Esophagus mucosa (tissue), 1 donor: ENCODE measurements around the gene KCTD17. TPM values are rescaled to one million over a fixed set of nuclear protein-coding genes. Genes with fewer than 3 reads are reported as not detected.
A peak's percentile ranks its signal among the peaks of the same experiment; 100 is the strongest.

Experiments used
- ATAC-seq: fragments of 200-7000 bp; cut with Tn5 transposase; one replicate; pipeline ENCODE4 v1.9.1; 2020
- total RNA-seq: library from RNA; stranded (reverse); gene quantifications from one replicate; pipeline ENCODE4 v1.2.4, GENCODE V29; 2023
- donor health status: DM: yes; HTN: yes; CAD: no.

KCTD17 gene
- total RNA-seq, 1 donor from 2014 or later: 3.9 TPM

DNA sequence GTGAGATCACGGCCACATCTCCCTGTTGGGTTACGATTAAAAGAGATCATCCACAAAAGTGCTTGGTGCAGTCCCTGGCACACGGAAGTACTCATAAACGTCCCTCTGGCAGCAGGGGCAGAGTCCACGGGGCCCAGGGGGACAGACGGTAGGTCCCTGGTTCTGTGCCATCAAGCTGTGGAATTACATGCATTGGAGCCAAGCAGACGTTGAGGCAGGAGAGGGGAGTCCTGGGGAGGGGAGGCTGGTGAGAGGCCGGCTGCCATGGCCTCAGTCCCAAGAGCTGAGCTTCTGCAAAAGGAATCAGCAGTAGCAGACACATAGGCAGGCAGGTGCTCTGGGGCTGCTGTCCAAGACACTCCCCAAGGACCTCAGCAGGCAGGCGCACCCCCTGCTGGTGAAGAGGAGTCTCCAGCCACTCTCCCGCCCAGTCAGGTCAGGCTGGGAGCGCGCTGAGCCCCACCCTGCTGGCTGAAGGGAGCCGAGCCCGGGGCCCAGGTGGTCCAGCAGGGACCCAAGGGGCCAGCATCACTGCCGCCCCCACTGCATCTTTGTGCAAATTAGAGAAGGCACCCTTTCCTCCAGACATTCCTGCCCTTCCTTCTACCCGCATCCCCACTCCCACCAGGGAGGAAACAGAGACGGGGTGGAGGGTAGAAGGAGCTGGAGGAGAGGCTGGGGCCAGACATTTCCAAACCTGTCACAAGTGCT lies 7.6 kb upstream of the KCTD17 start:
- peak; percentile 86 for ATAC-seq

DNA sequence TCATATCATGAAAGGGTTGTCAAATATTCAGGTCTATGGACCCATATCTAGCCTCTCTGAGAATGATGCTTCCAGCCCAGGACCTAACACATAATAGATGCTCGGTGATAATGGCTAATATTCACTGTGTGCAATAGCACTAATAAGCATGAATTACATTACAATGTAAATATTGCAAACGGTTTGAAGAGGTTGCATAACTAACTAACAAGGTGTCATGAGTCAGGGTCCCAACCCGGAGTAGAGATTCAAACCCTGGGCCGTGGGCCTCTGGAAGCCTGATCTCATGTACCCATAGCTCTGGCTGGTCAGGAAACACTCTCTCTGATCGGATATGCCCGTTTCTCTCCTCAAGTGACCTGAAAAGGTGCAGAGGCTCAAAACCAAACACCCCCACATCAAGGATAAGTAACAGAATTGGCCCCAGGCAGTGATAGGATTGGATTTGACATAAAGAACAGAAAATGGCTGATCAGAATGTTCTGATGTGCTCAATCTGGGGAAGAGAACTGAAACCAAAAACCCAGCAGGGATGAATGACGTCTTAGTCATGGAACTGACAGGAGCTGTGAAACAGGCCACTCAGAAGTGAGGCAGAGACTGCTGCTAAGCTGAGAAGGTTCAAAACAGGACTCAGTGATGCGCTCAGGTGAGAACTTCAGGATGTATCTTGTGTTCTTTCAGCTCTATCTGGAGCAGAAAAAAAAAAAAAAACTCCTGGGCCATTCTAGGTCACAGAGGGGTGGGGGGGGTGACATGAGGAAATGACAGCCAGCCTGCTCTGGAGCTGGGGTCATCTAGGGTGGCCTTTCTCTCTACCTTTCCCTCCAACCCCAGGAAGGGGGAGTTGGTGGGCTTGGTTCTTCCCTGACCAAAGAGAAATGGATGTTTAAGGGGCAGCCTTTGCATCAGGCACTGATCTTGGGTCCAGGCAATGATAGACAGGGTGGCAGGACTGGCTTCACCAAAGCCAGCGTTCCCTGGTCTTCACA lies 6.6 kb upstream of the KCTD17 start:
- peak; percentile 15 for ATAC-seq

DNA sequence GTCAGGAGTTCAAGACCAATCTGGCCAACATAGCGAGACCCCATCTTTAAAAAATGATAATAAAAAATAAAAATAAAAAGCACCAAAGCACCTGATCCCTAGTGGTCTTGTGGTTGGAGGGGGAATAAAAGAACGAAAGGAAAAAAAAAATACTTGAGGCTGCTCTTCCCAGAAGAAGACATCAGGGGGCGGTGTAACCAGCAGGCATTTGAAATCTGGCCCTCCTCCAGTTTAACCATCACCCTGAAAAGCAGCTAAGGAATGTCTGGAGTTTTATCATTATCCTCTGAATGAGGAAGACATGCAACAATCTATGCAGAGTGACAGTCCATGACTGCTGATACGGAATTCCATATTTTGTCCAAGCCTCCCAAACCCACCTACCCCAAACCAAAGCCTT lies 5.6 kb upstream of the KCTD17 start:
- no peak for ATAC-seq

DNA sequence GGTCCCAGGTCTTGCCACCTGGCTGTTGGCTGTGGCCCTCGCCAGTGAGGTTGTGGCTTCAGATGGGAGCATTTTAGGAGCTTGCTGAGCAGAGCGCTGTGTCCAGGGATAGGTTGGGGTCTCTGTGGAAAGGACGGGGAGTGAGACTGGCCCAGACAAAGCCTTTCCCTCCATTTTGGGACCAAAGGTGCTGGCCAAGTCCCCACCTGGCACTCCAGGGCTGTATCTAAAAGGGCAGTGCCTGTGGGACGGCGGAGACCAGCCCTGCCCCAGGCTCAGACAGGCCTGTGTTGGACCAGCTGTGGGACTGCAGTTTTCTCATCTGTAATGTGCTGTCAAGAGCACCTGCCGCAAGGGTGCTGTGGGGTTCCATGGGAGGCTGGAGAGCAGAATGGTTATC lies 5.0 kb upstream of the KCTD17 start:
- no peak for ATAC-seq

DNA sequence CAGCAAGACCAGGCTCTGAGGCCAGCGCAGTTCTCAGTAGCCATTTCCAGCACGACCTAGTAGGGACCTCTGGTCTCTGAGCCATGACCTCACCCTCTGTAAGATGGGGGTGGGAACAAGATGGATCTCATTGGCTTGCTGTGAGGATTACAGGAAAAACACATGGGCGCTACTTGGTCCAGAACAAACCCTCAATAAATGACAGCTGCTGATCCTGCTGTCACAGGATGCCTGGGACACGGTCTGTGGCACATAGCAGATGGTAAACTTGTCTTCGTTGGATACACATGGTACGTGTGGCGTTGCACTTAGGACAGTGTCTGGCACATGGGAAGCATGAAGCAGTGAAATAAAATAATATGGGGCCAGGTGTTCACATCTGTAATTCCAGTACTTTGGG lies 4.5 kb upstream of the KCTD17 start:
- no peak for ATAC-seq

DNA sequence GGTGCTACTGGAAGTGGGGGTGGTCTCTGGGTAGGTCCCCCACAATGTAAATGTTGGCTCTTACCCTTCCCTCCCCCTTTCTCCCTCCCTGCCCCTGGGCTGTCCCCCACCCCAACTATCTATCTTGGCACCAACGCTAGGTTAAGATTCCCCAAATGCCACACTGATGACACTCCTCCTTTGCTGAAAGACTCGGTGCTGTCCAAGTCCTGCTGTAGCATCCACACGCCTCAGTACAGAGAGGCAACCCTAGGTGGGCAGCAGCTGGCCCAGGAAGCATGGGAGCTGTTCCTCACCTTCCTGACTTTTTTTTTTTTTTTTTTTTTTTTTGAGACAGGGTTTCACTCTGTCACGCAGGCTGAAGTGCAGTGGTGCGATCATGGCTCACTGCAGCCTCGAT lies 3.4 kb upstream of the KCTD17 start:
- no peak for ATAC-seq

DNA sequence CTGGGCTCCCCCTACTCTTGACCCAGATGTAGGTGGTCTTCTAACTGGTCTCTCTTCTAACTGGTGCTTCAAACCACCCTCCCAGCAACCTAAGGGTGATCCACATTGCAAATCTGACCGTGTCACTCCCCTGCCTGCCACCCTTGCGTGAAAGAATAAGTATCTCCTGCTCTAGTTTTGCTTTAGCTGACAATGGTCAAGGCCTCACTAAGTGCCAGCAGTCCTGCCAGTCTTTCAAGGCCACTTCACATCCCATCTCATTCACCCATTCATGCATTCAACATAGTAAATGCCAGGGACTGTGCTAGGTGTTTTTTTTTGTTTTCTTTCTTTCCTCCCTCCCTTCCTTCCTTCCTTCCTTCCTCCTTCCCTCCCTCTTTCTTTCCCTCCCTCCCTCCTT lies 2.3 kb upstream of the KCTD17 start:
- no peak for ATAC-seq

DNA sequence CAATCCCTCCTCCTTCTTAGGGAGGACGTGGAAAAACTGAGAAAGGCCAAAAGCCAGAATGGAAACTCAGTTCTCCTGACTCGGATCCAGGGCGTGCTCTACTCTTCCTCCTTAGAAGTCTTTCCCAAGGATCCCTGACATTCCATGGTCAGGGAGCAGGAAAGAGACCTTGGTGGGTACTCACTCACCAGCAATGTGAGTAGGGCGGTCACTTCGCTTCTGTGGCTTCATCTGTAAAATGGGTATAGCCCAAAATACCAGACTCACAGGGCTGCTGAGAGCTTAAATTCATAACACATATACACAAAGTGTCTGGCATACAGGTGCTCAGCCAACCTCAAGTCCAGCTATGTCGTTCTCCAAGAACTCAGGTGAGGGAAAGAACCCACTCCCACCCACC lies 629 bp upstream of the KCTD17 start:
- no peak for ATAC-seq

DNA sequence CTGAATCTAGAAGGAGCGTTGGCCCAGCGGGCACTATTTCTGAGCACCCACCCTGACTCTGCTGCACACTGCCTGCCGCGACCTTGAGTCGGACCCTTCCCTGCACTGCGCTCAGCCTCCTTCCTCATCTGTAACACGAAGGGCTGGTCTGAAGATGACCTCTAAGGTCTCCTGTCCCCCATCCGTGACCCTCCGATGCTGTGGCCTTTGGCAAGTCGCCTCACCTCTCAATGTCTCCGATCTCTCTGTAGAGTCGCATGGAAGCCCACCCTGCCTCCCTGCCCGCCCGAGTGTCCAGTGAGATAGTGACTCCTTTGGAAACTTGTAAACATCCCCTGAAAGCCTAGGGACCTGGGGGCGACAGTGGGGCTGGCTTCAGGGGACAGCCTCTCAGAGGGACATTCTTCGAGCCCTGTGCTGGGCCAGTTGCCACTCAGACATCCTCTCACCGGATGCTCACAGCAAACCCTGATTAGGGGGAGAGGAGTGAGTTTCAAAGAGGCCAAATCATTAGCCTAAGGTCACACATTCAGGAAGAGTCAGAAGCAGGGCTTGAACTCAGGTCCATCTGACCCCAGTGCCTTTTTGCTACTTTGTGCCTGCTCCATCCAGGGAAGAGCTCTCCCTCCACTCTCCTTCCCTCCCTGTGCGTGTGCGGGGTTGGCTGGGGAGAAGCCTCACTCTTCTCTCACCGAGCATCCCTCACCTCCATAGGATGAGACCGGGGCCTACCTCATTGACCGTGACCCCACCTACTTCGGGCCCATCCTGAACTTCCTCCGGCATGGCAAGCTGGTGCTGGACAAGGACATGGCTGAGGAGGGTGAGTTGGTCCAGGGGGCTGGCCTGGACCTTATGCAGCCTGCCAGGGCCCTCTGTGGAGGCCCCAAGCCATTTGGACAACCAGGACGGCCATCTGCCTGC lies 1.1 kb downstream of the KCTD17 start:
- ATAC-seq: no peak

DNA sequence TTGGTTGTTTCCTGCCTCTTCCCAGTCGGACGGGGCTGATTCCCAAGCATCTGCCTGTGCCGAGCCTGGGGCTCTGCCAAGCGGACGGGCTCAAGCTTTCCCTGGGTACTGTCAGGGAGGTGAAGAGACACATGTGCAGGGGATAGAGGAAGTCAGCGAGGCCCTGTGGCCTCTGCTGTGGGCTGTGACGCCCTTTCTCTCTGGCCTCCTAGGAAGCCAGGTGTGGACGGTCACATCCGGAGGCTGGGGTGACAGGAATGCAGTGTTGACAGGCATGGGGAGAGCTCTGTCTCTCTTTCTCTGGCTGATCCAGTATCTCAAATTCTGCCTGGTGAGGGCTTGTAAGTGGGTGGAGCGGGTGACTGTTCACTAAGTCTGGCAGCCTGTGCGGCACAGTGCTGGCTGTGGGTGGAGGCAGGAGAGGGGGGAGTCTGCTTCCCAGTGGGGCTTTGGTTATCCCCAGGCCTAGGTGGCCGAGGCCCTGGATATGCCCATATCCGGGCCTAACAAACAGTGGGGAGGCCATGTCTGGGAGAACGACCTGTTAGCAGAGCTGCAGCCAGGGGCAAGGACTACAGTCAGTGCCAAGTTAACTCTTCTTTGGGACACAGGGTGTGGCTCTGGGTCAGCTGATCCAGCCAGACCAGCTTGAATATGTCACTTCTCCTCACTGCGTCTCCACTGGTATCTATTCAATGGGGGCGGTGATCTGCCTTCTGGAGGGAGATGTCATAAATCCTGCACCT lies 1.9 kb downstream of the KCTD17 start:
- ATAC-seq: peak; percentile 24

DNA sequence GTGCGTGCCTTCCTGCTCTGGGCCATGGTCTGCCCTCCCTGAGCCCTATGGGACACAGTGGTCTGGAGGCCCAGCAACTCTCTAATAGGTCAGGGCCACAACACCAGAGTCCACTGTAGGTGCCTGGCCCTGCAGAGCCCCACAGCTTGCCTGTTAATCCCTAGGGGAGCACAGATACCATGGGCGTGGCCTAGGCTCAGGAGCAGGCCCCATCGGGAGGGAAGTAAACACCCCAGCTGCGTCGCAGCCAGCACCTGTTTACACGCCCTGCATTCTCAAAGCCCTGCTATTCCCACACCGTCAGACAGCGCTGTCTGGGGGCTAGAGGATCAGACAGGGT lies 2.5 kb downstream of the KCTD17 start:
- ATAC-seq: no peak

DNA sequence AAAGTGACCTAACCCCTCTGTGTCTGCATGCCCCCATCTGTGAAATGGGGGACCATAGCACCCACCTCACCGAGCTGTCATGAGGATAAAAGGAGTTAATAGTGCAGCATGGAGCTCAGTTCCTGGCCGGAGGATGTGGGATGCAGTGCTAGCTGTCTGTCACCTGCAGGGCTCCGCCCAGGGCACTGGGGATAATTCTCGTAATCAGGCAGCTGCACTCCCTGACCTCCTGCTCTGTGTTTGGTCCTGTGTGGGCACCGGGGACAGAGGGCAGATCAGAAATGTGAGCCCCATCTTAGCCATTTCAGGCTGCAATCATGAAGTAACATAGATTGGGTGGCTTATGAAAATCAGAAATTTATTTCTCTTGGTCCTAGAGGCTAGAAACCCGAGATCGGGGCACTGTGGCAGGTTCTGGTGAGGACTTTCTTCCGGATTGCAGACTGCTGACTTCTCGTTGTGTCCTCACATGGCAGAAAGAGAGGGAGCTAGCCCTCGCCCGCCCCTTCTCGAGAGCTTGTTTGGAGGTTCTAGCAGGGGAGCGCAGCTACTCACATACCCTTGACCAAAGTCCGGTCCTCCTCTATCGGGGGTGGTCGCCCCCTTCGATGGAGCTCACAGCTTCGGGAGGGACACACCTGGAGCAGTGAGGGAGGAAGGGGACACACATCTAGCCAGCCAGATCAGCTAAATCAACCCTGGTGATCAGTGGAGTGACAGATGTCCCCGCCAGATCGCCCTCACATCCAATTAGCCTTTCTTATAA lies 3.2 kb downstream of the KCTD17 start:
- no peak for ATAC-seq

DNA sequence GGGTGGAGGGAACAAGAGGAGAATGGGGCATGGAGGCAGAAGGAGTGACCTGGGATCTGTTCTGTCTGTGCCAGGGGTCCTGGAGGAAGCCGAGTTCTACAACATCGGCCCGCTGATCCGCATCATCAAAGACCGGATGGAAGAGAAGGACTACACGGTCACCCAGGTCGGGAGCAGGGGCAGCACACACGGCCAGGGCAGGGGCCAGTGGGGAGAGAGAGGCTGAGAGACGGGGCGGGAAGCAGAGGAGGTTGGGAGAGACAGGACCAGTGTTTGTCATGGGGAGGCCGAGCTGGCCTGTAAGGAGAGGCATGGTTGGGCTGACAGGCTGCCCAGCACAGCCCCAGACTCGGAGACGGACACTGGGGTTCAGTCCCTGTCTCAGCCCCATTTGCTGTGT lies 4.7 kb downstream of the KCTD17 start:
- ATAC-seq: no peak

DNA sequence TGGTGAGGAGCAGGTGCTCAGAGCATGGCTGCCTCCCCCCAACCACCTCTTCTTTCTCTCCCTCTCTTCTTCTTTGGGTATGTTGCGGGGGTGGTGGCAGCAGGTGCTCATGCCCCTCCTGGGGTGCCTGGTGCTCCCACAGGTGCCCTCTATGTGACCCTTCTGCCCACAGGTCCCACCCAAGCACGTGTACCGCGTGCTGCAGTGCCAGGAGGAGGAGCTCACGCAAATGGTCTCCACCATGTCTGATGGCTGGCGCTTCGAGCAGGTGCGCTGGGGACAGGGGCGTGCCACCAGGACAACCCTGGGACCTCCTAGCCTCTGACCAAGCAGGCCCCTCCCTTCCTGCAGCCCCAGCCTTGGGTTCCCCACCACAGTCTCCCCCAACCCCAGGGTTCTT lies 5.7 kb downstream of the KCTD17 start:
- ATAC-seq: no peak

DNA sequence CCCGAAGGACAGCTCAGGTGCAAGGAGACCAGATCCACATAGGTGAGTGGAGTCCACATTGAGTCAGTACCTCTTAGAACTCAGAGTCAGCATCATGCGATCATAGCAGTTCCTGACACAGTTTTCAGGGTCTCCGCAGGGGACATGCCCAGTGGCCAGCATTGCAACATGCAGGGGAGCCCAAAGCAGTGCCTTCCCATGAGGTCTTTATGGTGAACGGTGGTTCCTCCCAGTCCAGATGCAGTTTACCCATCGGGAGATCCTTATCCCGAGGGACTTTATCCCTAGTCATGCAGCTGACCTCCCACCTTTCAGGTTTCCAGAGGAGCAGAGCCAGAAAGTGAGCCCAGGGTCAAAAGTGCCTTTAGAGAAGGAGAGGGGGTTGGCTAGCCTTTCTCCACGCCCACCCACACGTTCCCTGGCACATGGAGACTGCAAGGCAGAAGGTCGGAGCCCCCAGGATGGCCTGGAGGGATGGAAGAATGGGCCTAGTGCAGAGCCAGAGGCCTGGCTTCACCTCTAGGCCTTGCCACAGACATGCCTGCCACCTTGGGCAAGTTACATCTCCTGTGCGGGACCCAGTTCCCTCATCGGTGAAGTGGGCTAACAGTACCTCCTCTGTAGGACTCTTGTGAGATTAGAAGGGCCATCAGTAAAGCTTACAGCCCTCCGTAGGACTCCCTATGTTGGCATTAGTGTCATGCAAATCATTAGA lies 6.4 kb downstream of the KCTD17 start:
- ATAC-seq: no peak

DNA sequence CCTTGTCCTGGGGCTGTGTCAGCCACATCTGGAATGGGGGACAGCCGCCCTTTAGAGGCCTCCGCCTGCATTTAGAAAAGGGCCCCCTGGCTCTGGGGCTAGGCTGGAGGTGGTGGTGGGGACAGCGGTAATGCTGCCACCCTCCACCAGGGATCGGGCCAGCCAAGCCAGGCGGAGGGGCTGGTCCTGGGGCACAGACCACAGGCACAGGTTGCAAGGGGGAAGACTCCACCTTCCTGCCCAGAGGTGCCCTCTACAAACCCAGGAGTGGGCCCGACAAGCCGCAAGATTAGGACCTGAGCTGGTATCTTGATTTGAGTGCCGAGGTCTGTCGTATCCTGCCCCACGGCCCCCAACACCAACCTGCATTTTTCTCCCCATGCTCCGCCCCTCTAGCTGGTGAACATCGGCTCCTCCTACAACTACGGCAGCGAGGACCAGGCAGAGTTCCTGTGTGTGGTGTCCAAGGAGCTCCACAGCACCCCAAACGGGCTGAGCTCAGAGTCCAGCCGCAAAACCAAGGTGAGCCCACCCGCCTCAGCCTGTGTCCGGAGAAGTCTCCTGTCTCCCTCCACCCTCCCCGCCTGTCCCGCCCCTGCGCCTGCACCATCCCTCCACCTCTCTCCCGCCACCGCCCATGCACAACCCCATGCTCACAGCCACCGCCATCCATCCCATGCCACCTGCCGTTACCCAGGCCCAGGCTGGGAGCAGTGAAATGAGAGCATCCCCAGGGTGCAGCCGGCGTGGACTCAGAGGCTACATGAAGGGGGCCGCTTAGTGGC lies 7.6 kb downstream of the KCTD17 start:
- ATAC-seq: no peak

DNA sequence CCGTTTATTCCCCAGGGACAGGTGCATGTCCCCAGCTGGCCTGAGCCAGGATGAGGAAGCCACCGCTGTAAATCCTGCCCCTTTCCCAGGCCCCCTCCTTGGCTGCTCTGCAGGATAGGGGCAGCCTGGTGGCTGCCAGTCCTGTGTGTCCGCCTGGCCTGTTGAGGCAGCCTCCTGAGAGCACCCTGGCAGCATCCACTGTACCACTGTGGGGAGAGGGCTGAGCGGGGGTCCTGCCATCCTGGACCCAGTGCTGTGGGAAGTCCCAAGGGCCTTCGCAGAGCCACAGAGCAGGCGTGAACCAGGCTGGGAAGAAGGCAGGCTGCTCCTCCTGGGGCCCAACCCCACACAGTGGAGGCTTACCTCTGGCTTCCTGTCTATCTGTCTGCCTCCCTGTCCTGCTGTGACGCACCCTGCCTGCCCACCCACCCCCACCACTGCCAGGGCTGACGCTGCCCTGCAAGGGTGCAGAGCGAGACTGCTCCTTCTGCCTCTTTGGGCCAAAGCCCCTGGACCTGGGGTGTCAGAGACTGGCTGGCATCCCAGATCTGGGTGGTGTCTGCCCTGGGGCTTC lies 8.4 kb downstream of the KCTD17 start:
- ATAC-seq: no peak

DNA sequence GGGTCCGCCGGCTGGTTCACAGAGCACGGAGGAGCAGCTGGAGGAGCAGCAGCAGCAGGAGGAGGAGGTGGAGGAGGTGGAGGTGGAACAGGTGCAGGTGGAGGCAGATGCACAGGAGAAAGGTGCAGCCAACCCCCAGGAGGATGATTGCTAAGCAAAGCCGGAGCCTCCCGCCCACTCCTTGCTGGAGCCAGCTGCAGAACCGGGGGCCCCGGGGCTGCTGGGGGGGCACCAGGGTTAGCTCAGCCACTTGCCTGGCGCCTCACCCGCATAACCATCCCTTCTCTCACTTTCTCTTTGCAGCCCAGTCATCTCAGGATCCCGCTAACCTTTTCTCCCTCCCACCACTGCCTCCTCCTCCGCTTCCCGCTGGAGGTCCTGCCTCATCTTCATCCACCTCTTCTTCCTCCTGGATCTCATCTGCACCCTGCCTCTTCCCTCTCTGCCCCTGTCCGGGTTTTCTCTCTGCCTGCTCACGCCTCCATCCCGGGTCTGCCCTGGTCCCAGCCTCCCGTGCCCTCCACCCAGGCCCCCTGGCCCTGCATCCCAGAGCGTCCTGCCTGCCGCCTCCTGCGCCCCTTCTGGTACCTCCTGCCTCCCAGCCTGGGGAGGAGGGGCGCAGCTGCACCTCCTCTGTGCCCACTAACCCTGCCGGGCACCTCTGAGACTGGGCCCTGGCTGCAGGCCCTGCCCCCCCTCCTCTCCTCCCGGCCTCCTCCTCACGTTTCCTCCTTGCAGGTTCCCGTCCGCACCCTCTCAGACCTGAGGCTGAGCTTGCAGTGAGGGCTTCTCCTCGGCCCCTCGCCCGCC lies 9.5 kb downstream of the KCTD17 start:
- ATAC-seq: no peak
